HG03066 (cell line): Measurements from ENCODE around the gene CD1C.
"Not testable (repeated sequence)": the region's sequence is repeated elsewhere in the genome, so short reads cannot be mapped to it uniquely, and the experiment has no call there.

Source experiments
- ATAC-seq: cut with Tn5 transposase; IDR thresholded peaks from one replicate; pipeline ENCODE4 v1.9.1; 2021; ENCODE audit warnings: low read depth; ENCODE audit not compliant: unreplicated experiment

The CD1C gene

DNA sequence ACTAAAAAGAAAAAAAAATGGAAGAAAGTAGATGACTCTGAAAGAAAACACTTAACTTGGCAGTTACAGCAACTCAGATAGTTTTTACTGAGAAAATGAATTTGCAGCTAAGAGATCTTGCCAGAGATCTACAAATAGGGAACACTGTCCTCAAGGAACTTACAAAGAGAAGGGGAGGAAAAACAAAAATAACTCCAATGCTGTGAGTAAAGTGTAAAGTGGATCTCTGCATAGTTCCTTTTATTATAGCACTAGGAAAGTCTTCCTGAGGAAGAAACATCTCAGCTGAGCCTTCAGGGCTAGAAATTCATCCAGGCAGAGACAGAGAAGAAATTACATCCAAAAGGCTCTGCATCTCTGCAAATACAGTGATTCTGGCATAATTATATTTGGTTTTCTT is 37.8 kb downstream of the CD1C start:
- no peak for ATAC-seq

DNA sequence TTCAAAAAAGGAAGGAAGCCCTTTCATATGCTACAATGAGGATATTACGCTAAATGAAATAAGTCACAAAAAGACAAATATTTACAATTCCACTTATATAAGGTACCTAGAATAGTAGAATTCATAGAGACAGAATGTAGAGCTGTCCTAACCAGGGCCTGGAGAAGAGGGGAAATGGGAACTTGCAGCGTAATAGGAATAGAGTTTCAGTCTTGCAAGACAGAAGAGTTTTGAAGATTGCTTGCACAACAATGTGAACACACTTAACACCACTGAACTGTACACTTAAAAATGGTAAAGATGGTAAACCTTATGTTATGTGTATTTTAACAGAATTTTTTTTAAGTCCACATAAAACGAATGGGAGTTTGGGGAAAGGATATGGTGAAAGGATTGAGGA is 38.7 kb downstream of the CD1C start:
- ATAC-seq = no peak

DNA sequence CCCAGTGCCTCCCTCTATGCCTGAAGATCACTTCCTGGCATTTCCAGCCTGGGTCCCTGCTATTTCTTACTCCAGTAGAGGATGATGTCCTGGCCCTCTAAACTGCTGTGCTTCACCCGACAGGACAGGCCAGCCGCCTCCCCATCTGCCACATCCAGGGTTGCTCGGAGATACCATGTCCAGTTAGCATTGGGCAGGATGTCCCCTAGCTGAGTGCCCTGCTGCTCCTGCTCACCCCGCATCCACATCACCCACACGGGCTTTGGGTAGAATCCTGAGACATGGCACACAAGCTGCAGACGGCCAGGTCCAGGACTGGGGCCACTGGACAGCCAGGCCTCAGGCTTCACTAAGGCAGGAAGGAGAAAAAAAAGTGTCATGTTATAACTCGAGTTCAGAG is 39.6 kb downstream of the CD1C start:
- no peak for ATAC-seq

GRCh38 chr1:158329733-158330132 is 40.0 kb downstream of the CD1C start:
- ATAC-seq = no peak

DNA sequence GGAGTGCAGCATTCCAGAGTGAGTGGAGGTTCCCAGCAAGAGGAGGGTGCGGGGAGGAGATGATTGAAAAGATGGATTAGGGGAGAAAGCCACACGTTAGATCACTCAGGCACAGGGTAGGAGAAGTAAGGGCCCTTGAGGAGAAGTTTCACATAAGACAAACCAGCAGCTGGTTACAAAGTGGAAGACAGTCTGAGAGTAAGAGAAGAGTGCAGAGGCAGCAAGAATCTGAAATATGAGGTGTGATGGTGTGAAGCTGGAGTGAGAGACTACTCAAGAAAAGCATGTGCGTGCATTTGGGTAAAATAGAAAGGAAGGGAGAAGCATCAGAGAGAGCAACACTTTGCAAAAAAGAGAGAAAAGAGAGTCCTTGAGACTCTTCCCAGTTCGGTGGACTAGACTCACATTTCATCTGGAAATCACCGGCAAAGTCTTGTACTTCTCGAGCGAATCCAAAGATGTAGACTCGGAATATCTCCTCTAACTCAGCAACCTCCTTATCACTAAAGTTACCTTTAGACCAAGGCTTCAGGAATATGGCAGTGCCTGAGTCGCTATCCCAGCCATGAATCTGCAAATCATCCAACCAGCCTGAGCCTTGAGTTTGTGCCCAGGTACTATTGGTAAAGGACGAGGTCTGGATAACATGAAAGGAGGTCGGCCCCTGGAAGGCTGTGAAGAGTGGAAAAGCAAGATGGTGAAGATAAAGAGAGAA is 40.8 kb downstream of the CD1C start:
- ATAC-seq = no peak

GRCh38 chr1:158331106-158331425 is 41.3 kb downstream of the CD1C start:
- ATAC-seq = no peak

DNA sequence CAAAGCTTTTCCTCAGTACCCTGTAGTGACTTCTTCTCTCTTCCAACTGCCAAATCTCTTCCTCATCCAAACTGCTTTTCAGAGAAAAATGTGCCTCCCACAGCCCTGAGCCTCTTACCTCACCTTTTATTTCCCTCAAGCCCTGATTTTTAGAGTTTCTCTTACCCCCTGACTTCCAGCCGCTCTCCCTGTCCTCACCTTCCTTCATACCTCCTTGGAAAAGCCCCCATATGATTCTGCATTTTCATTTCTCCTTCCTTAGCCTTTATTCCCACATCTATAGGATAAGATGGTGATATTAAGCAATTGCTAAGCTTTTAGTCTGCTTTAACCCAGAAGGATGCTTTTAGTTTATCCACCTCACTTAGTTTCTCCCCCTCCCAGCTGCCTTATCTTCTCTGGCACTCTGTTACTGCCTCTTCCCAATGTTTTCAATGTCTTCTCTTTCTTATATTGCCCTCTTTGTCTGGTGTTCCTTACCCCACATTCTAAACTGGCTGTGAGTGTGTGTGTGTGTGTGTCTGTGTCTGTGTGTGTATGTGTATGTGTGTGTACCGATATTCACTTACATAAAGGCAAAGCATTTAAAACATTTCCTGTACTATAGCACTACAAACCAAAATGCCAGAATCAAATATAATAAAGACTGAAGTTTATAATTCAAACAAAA is 41.9 kb downstream of the CD1C start, which contains the start of gene CD1B:
Gene CD1B, minus strand, starts transcription at position 51 of the 670 bp plus-strand sequence. CDS start 108 bp downstream, outside the sequence.
- no peak for ATAC-seq

GRCh38 chr1:158333405-158334155 is 43.9 kb downstream of the CD1C start:
- no peak for ATAC-seq

DNA sequence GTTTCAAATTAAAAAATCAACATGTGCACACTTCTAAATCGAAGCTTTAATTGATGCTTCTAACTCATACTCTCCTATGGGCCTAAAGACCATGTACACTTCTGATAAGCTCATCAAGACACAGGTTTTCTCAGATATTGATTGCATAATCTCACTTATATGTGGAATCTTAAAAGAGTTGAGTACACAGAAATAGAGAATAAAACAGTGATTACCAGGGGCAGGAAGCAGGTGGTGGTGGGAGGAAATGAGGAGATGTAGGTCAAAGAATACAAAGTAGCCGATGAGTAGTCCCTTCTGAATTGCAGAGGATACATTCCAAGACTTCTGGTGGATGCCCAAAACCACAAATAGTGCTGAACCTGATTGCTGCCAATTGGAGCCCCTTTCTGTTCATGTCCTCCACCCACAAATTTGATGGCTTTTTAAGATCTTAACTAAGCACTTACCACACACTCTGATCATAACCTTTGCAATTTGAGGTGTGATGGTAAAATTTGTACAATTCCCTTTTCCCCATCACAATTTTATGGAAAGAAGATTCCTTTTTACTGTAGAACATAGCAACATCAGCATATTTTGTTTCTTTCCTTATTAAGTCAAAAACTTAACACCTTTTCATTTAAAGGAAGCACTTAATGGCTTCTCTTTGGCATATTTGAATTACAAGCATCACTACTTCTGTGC is 44.9 kb downstream of the CD1C start:
- no peak for ATAC-seq

GRCh38 chr1:158335213-158335532 is 45.5 kb downstream of the CD1C start:
- ATAC-seq = no peak

GRCh38 chr1:158336413-158336812 is 46.7 kb downstream of the CD1C start:
- not testable (repeated sequence) for ATAC-seq
